Keratinocyte (primary cell): ENCODE data around the gene SASH1.

ENCODE experiments used
- EZH2 ChIP-seq: IDR thresholded peaks from one replicate; pipeline ENCODE4 v1.6.1; 2012; ENCODE audit warnings: inconsistent platforms, mild to moderate bottlenecking, low read length, moderate library complexity
- TF ChIP-seq, protein P1 (sequence below), 3 experiments: IDR thresholded peaks in 1 of 3; conservative IDR thresholded peaks in 1 of 3; optimal IDR thresholded peaks in 1 of 3; 2 replicates in 2 of 3; 3 replicates in 1 of 3; pipeline versions ENCODE3 to v1.5.1; 2011; ENCODE audit warnings: low read length in 3 of 3, mild to moderate bottlenecking in 3 of 3, moderate library complexity in 2 of 3, control low read depth in 1 of 3, inconsistent platforms in 1 of 3; ENCODE audit not compliant: insufficient read depth in 2 of 3; ENCODE audit errors: extremely low read depth in 1 of 3

DNA sequence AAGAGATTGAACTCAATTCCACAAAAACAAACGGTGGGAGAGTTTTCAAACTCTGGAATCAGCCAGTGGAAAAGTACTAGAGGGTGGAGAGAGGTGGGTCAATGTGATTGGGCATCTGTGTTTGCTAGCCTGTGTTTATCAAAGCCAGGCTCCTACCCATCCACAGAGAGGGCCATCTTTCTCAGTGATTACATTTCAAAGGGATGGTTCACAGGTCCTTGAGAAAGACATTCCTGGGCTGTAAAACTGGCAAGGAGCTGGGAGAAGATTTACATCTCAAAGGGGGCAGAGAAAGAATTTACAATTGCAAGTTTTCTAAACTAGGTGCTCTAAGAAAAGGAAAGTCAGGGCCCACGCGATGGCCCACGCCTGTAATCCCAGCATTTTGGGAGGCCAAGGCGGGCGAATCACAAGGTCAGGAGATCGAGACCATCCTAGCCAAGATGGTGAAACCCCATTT lies 257.4 kb downstream of the SASH1 start:
- TF ChIP-seq, protein P1, sequence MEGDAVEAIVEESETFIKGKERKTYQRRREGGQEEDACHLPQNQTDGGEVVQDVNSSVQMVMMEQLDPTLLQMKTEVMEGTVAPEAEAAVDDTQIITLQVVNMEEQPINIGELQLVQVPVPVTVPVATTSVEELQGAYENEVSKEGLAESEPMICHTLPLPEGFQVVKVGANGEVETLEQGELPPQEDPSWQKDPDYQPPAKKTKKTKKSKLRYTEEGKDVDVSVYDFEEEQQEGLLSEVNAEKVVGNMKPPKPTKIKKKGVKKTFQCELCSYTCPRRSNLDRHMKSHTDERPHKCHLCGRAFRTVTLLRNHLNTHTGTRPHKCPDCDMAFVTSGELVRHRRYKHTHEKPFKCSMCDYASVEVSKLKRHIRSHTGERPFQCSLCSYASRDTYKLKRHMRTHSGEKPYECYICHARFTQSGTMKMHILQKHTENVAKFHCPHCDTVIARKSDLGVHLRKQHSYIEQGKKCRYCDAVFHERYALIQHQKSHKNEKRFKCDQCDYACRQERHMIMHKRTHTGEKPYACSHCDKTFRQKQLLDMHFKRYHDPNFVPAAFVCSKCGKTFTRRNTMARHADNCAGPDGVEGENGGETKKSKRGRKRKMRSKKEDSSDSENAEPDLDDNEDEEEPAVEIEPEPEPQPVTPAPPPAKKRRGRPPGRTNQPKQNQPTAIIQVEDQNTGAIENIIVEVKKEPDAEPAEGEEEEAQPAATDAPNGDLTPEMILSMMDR (optimal IDR thresholded peaks at IDR 0.05 in 1 of 3, IDR thresholded peaks at IDR 0.05 in 1 of 3, conservative IDR thresholded peaks at IDR 0.05 in 1 of 3; ENCODE audit: extremely low read depth in 1 of 3, insufficient read depth in 2 of 3, low read length in 3 of 3) = no peak
- TF ChIP-seq EZH2 = no peak
